K562 (cell line): ENCODE measurements around the gene RND1. TPM values are rescaled to one million over a fixed set of nuclear protein-coding genes. Genes with fewer than 3 reads are reported as not detected.

ENCODE experiments used
- polyA plus RNA-seq, 8 experiments: library from polyadenylated mRNA; depleted of rRNA in 4 of 8; stranded (reverse) in 5 of 8; unstranded in 3 of 8; fragments of >200 nt; fragmentation: Nextera tagmentation in 2 of 8; fragmentation: Illumina TruSeq in 1 of 8; extraction: Ambion mirVana in 2 of 8; extraction: Trizol in 1 of 8; gene quantifications; 2 replicates each; pipeline versions ENCODE4 v1.2.1 to v1.2.3, GENCODE V29; 2011 to 2014; ENCODE audit warnings: inconsistent platforms in 1 of 8, missing spikeins in 1 of 8
- small RNA-seq: library from RNA; depleted of rRNA; stranded (forward); fragments of <200 nt; gene quantifications from one replicate; pipeline ENCODE3, GENCODE V24; 2014
- total RNA-seq, 7 experiments: library from RNA; depleted of rRNA in 6 of 7; stranded (reverse); fragments of >200 nt in 6 of 7; fragmentation: Illumina TruSeq in 2 of 7; extraction: Trizol in 2 of 7; gene quantifications; 2 replicates each; pipeline versions ENCODE4 v1.2.1 to v1.2.3, GENCODE V29; 2011 to 2021; ENCODE audit warnings: low replicate concordance in 1 of 7

RND1 gene
- total and polyA plus RNA-seq, 9 of the 15 experiments (the other 6 are each of a cell fraction or from before 2014, with no cell fraction given) = 0.18 to 0.78 (median 0.58) TPM; not detected in 2

Small RNA genes lying within 50 kb of the gene (small RNA-seq; reads per million reads assigned to genes)
- not detected for gene AC073610.1
- gene RF00019 = not detected
- gene RNU6-600P = not detected

Other genes with a start within 250 kb of the RND1 start
Only the 7 nearest of the 15 such genes appear.
- gene ADCY6, start 76.8 kb downstream of the RND1 start, total RNA-seq (2014; rRNA removed) = 0.33 and 0.41 TPM in 2 replicates
- gene ADCY6, start 76.8 kb downstream of the RND1 start, total RNA-seq (2014; rRNA removed; fragmentation: Illumina TruSeq; extraction: Trizol) = 0.19 and 0.33 TPM in 2 replicates
- 0.34 and 0.54 TPM in 2 replicates for gene ADCY6, start 76.8 kb downstream of the RND1 start, total RNA-seq (2015; rRNA removed; fragmentation: Illumina TruSeq; extraction: Trizol)
- gene ADCY6, start 76.8 kb downstream of the RND1 start, total RNA-seq (2021) = 0.87 and 1.0 TPM in 2 replicates
- 0.65 and 1.7 TPM in 2 replicates for gene ADCY6, start 76.8 kb downstream of the RND1 start, polyA plus RNA-seq (2011; rRNA removed)
- 0.59 and 0.89 TPM in 2 replicates for gene ADCY6, start 76.8 kb downstream of the RND1 start, polyA plus RNA-seq (2014; fragmentation: Illumina TruSeq; extraction: Trizol)
- under 1 TPM; 0.01 to 0.10 TPM for gene ADCY6, start 76.8 kb downstream of the RND1 start, polyA plus RNA-seq (2014; fragmentation: Nextera tagmentation; extraction: Ambion mirVana)
- gene ADCY6, start 76.8 kb downstream of the RND1 start, polyA plus RNA-seq (2014; rRNA removed) = 0.49 and 0.53 TPM in 2 replicates
- 1.5 and 1.7 TPM in 2 replicates for gene CACNB3, start 47.4 kb downstream of the RND1 start, total RNA-seq (2014; rRNA removed)
- gene CACNB3, start 47.4 kb downstream of the RND1 start, total RNA-seq (2014; rRNA removed; fragmentation: Illumina TruSeq; extraction: Trizol) = 1.2 and 1.3 TPM in 2 replicates
- 1.9 and 2.0 TPM in 2 replicates for gene CACNB3, start 47.4 kb downstream of the RND1 start, total RNA-seq (2015; rRNA removed; fragmentation: Illumina TruSeq; extraction: Trizol)
- gene CACNB3, start 47.4 kb downstream of the RND1 start, total RNA-seq (2021) = 1.8 and 3.6 TPM in 2 replicates
- gene CACNB3, start 47.4 kb downstream of the RND1 start, polyA plus RNA-seq (2011; rRNA removed) = 1.3 and 1.8 TPM in 2 replicates
- gene CACNB3, start 47.4 kb downstream of the RND1 start, polyA plus RNA-seq (2014; fragmentation: Illumina TruSeq; extraction: Trizol) = 1.6 and 1.7 TPM in 2 replicates
- under 1 TPM; 0.24 to 0.48 TPM for gene CACNB3, start 47.4 kb downstream of the RND1 start, polyA plus RNA-seq (2014; fragmentation: Nextera tagmentation; extraction: Ambion mirVana)
- gene CACNB3, start 47.4 kb downstream of the RND1 start, polyA plus RNA-seq (2014; rRNA removed) = 1.2 and 1.5 TPM in 2 replicates
- gene DDX23, start 13.7 kb downstream of the RND1 start, total RNA-seq (2014; rRNA removed) = 104 and 118 TPM in 2 replicates
- 100 and 107 TPM in 2 replicates for gene DDX23, start 13.7 kb downstream of the RND1 start, total RNA-seq (2014; rRNA removed; fragmentation: Illumina TruSeq; extraction: Trizol)
- gene DDX23, start 13.7 kb downstream of the RND1 start, total RNA-seq (2015; rRNA removed; fragmentation: Illumina TruSeq; extraction: Trizol) = 124 and 129 TPM in 2 replicates
- 97.9 and 116 TPM in 2 replicates for gene DDX23, start 13.7 kb downstream of the RND1 start, total RNA-seq (2021)
- 89.3 and 99.5 TPM in 2 replicates for gene DDX23, start 13.7 kb downstream of the RND1 start, polyA plus RNA-seq (2011; rRNA removed)
- gene DDX23, start 13.7 kb downstream of the RND1 start, polyA plus RNA-seq (2014; fragmentation: Illumina TruSeq; extraction: Trizol) = 108 and 138 TPM in 2 replicates
- gene DDX23, start 13.7 kb downstream of the RND1 start, polyA plus RNA-seq (2014; fragmentation: Nextera tagmentation; extraction: Ambion mirVana) = 10 to 100 TPM; 32.4 to 65.9 TPM
- gene DDX23, start 13.7 kb downstream of the RND1 start, polyA plus RNA-seq (2014; rRNA removed) = 87.0 and 94.0 TPM in 2 replicates
- 2.3 TPM in 2 replicates for gene FKBP11, start 59.6 kb upstream of the RND1 start, total RNA-seq (2014; rRNA removed)
- 5.4 and 6.6 TPM in 2 replicates for gene FKBP11, start 59.6 kb upstream of the RND1 start, total RNA-seq (2014; rRNA removed; fragmentation: Illumina TruSeq; extraction: Trizol)
- 5.8 TPM in 2 replicates for gene FKBP11, start 59.6 kb upstream of the RND1 start, total RNA-seq (2015; rRNA removed; fragmentation: Illumina TruSeq; extraction: Trizol)
- 6.8 and 7.4 TPM in 2 replicates for gene FKBP11, start 59.6 kb upstream of the RND1 start, total RNA-seq (2021)
- 7.8 and 9.1 TPM in 2 replicates for gene FKBP11, start 59.6 kb upstream of the RND1 start, polyA plus RNA-seq (2011; rRNA removed)
- gene FKBP11, start 59.6 kb upstream of the RND1 start, polyA plus RNA-seq (2014; fragmentation: Illumina TruSeq; extraction: Trizol) = 5.3 and 5.6 TPM in 2 replicates
- gene FKBP11, start 59.6 kb upstream of the RND1 start, polyA plus RNA-seq (2014; fragmentation: Nextera tagmentation; extraction: Ambion mirVana) = 1 to 10 TPM; 1.6 to 3.3 TPM
- gene FKBP11, start 59.6 kb upstream of the RND1 start, polyA plus RNA-seq (2014; rRNA removed) = 7.4 and 8.2 TPM in 2 replicates
- gene ARF3, start 91.6 kb upstream of the RND1 start, total RNA-seq (2014; rRNA removed) = 45.8 and 62.4 TPM in 2 replicates
- 53.7 and 56.2 TPM in 2 replicates for gene ARF3, start 91.6 kb upstream of the RND1 start, total RNA-seq (2014; rRNA removed; fragmentation: Illumina TruSeq; extraction: Trizol)
- gene ARF3, start 91.6 kb upstream of the RND1 start, total RNA-seq (2015; rRNA removed; fragmentation: Illumina TruSeq; extraction: Trizol) = 64.4 and 64.9 TPM in 2 replicates
- gene ARF3, start 91.6 kb upstream of the RND1 start, total RNA-seq (2021) = 130 and 132 TPM in 2 replicates
- gene ARF3, start 91.6 kb upstream of the RND1 start, polyA plus RNA-seq (2011; rRNA removed) = 126 and 170 TPM in 2 replicates
- gene ARF3, start 91.6 kb upstream of the RND1 start, polyA plus RNA-seq (2014; fragmentation: Illumina TruSeq; extraction: Trizol) = 85.5 and 90.9 TPM in 2 replicates
- 1 to 10 TPM; 5.9 to 7.4 TPM for gene ARF3, start 91.6 kb upstream of the RND1 start, polyA plus RNA-seq (2014; fragmentation: Nextera tagmentation; extraction: Ambion mirVana)
- gene ARF3, start 91.6 kb upstream of the RND1 start, polyA plus RNA-seq (2014; rRNA removed) = 68.6 and 76.7 TPM in 2 replicates
- gene WNT10B, start 105.9 kb upstream of the RND1 start, total RNA-seq (2014; rRNA removed) = 2.1 and 2.4 TPM in 2 replicates
- gene WNT10B, start 105.9 kb upstream of the RND1 start, total RNA-seq (2014; rRNA removed; fragmentation: Illumina TruSeq; extraction: Trizol) = 1.2 and 1.3 TPM in 2 replicates
- gene WNT10B, start 105.9 kb upstream of the RND1 start, total RNA-seq (2015; rRNA removed; fragmentation: Illumina TruSeq; extraction: Trizol) = 0.53 and 0.69 TPM in 2 replicates
- gene WNT10B, start 105.9 kb upstream of the RND1 start, total RNA-seq (2021) = 2.4 and 2.6 TPM in 2 replicates
- gene WNT10B, start 105.9 kb upstream of the RND1 start, polyA plus RNA-seq (2011; rRNA removed) = 1.8 and 2.2 TPM in 2 replicates
- gene WNT10B, start 105.9 kb upstream of the RND1 start, polyA plus RNA-seq (2014; fragmentation: Illumina TruSeq; extraction: Trizol) = 1.8 and 1.9 TPM in 2 replicates
- gene WNT10B, start 105.9 kb upstream of the RND1 start, polyA plus RNA-seq (2014; fragmentation: Nextera tagmentation; extraction: Ambion mirVana) = under 1 TPM; 0.25 to 0.31 TPM
- gene WNT10B, start 105.9 kb upstream of the RND1 start, polyA plus RNA-seq (2014; rRNA removed) = 0.91 and 2.3 TPM in 2 replicates
- not detected in 2 replicates for gene WNT1, start 112.5 kb upstream of the RND1 start, total RNA-seq (2014; rRNA removed)
- not detected in 2 replicates for gene WNT1, start 112.5 kb upstream of the RND1 start, total RNA-seq (2014; rRNA removed; fragmentation: Illumina TruSeq; extraction: Trizol)
- gene WNT1, start 112.5 kb upstream of the RND1 start, total RNA-seq (2015; rRNA removed; fragmentation: Illumina TruSeq; extraction: Trizol) = not detected in 2 replicates
- gene WNT1, start 112.5 kb upstream of the RND1 start, total RNA-seq (2021) = not detected in 2 replicates
- gene WNT1, start 112.5 kb upstream of the RND1 start, polyA plus RNA-seq (2011; rRNA removed) = not detected in 2 replicates
- not detected in 2 replicates for gene WNT1, start 112.5 kb upstream of the RND1 start, polyA plus RNA-seq (2014; fragmentation: Illumina TruSeq; extraction: Trizol)
- gene WNT1, start 112.5 kb upstream of the RND1 start, polyA plus RNA-seq (2014; fragmentation: Nextera tagmentation; extraction: Ambion mirVana) = not detected
- gene WNT1, start 112.5 kb upstream of the RND1 start, polyA plus RNA-seq (2014; rRNA removed) = 0.38 TPM in 1 of 2 replicates, not detected in the other